Measurements from ENCODE around the gene GCNA. TPM values are rescaled to one million over a fixed set of nuclear protein-coding genes. Genes with fewer than 3 reads are reported as not detected.
"Not testable (repeated sequence)": the region's sequence is repeated elsewhere in the genome, so short reads cannot be mapped to it uniquely, and the experiment has no call there.

GCNA gene
- total RNA-seq, 1 experiment from 2014 or later = 2.9 TPM

DNA sequence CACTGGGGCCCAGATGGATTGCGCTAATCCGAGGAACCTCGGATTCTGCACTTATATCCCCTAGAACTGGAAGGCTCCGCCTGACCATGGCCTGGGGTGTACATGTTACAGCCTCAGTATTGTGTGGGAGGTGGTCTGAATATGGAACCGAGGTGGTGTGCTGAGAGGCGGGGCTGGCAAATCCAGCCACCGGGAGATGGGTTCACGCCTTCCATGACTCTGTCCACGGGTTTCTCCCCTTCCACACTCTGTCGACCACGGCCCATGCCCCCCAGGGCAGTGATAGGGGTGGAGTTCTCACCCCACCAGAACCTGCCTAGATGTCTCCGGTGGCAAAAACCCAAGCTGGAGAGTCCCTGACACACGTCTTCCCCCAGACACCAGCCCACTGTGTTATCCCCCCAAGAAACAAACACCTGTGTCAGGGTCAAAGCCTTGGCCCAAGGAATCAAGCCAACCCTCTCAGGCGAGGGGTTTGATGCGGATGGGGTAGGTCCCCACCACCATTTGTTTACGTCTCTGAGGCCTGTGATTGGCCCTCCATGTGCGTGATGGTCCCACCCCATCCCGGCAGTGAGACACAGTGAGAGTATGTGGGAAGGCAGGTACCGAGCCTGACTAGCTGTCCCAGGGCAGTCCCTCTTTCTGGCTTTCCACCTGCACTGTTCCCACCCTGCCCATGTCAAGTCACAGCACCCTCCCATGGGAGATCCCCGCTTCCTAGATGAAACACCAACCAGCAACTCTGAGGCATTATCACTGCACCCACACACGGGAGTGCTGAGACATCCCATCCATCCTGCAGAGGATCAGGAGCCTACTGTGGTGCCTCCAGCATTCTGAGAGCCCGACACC lies 82.6 kb downstream of the GCNA start:
- DNase-seq (no peak), ATAC-seq (no peak)
- H3K9me3 ChIP-seq (ENCODE audit: low read length) = no peaks in the 10 kb centered on the region
- BruUV-seq (replicated peaks) = no TSS peak
- H3K9ac ChIP-seq (ENCODE audit: low read length) = no peak overlapping the region
- H3K4me1 ChIP-seq (ENCODE audit: insufficient read depth, low read length) = peaks cover 8% of the 10 kb centered on the region
- no peaks in the 10 kb centered on the region for H3K79me2 ChIP-seq (ENCODE audit: low read length)
- POLR2A ChIA-PET (ENCODE audit: unreplicated experiment) = no interaction called here
- no peaks in the 10 kb centered on the region for H3K9me2 ChIP-seq (replicated peaks; ENCODE audit: low read length)
- H3F3A ChIP-seq (ENCODE audit: low read length, unreplicated experiment) = no peaks in the 10 kb centered on the region
- CTCF ChIA-PET = no interaction called here
- H3K27me3 ChIP-seq (ENCODE audit: low read length) = no peaks in the 10 kb centered on the region
- H3K27ac ChIP-seq (ENCODE audit: low read length) = no peak overlapping the region
- H3K4me3 ChIP-seq (ENCODE audit: low read length) = no peak overlapping the region
- intact Hi-C loops (cut with micrococcal nuclease) = no loop called here
- no peak for TF ChIP-seq EZH2phosphoT487 (IDR thresholded peaks at IDR 0.05; ENCODE audit: borderline replicate concordance, low read length)
- no peak for TF ChIP-seq EZH2 (IDR thresholded peaks at IDR 0.05; ENCODE audit: low read length, unreplicated experiment)
- TF ChIP-seq, protein P1, sequence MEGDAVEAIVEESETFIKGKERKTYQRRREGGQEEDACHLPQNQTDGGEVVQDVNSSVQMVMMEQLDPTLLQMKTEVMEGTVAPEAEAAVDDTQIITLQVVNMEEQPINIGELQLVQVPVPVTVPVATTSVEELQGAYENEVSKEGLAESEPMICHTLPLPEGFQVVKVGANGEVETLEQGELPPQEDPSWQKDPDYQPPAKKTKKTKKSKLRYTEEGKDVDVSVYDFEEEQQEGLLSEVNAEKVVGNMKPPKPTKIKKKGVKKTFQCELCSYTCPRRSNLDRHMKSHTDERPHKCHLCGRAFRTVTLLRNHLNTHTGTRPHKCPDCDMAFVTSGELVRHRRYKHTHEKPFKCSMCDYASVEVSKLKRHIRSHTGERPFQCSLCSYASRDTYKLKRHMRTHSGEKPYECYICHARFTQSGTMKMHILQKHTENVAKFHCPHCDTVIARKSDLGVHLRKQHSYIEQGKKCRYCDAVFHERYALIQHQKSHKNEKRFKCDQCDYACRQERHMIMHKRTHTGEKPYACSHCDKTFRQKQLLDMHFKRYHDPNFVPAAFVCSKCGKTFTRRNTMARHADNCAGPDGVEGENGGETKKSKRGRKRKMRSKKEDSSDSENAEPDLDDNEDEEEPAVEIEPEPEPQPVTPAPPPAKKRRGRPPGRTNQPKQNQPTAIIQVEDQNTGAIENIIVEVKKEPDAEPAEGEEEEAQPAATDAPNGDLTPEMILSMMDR (conservative IDR thresholded peaks at IDR 0.05; ENCODE audit: low read depth, low read length) = no peak
- no peak overlapping the region for H2AFZ ChIP-seq (ENCODE audit: low read length)
- H4K20me1 ChIP-seq (ENCODE audit: low read length) = no peaks in the 10 kb centered on the region
- no peak overlapping the region for H3K4me2 ChIP-seq (ENCODE audit: low read length)
- no peaks in the 10 kb centered on the region for H3K36me3 ChIP-seq (ENCODE audit: low read depth, low read length)

DNA sequence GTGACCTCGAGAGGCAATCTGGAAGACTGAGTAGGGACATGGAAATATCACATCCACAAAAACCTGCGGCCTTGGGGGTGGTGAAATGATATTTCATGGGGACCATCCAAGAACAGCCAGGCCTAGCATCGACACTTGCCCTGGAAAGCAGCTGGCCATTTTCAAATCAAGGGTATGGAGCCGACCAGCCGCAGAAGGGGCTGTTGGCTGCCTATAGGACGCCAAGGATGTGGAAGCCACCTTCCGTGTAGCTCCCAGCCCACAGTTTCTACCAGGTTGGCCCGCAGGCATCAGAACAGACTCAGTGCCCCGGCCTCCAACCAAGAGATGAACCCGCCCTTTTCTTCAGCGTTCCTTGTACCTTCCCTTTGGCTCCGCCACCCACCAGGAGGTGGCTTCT lies 83.7 kb downstream of the GCNA start:
- Histone ChIP-seq H3K4me3 (ENCODE audit: low read length) (no peak overlapping the region), H3K9me2 (replicated peaks; ENCODE audit: low read length) (no peaks in the 10 kb centered on the region), H3F3A (ENCODE audit: low read length, unreplicated experiment) (no peaks in the 10 kb centered on the region), H3K9me3 (ENCODE audit: low read length) (no peaks in the 10 kb centered on the region), H3K9ac (ENCODE audit: low read length) (no peak overlapping the region), H3K27me3 (ENCODE audit: low read length) (no peaks in the 10 kb centered on the region), H3K4me1 (ENCODE audit: insufficient read depth, low read length) (peaks cover 8% of the 10 kb centered on the region), H3K79me2 (ENCODE audit: low read length) (no peaks in the 10 kb centered on the region), H4K20me1 (ENCODE audit: low read length) (no peaks in the 10 kb centered on the region), H3K27ac (ENCODE audit: low read length) (no peak overlapping the region), H2AFZ (ENCODE audit: low read length) (no peak overlapping the region), H3K4me2 (ENCODE audit: low read length) (no peak overlapping the region), H3K36me3 (ENCODE audit: low read depth, low read length) (no peaks in the 10 kb centered on the region)
- ATAC-seq (no peak), DNase-seq (no peak)
- TF ChIP-seq, protein P1 (conservative IDR thresholded peaks at IDR 0.05; ENCODE audit: low read depth, low read length) = no peak
- TF ChIP-seq EZH2phosphoT487 (IDR thresholded peaks at IDR 0.05; ENCODE audit: borderline replicate concordance, low read length) (no peak), EZH2 (IDR thresholded peaks at IDR 0.05; ENCODE audit: low read length, unreplicated experiment) (no peak)
- ChIA-PET POLR2A (ENCODE audit: unreplicated experiment) (no interaction called here), CTCF (no interaction called here)
- intact Hi-C loops (cut with micrococcal nuclease) = no loop called here
- BruUV-seq (replicated peaks) = no TSS peak

GRCh38 chrX:71662654-71663053 lies 84.4 kb downstream of the GCNA start:
- H3K27me3 ChIP-seq (ENCODE audit: low read length); DNase-seq; POLR2A ChIA-PET (ENCODE audit: unreplicated experiment); ATAC-seq; H3K4me1 ChIP-seq (ENCODE audit: insufficient read depth, low read length); CTCF ChIA-PET; H3K79me2 ChIP-seq (ENCODE audit: low read length); H3K36me3 ChIP-seq (ENCODE audit: low read depth, low read length); H3K27ac ChIP-seq (ENCODE audit: low read length); H4K20me1 ChIP-seq (ENCODE audit: low read length); BruUV-seq (replicated peaks); H3K9me2 ChIP-seq (replicated peaks; ENCODE audit: low read length); H2AFZ ChIP-seq (ENCODE audit: low read length); H3K4me2 ChIP-seq (ENCODE audit: low read length); intact Hi-C loops (cut with micrococcal nuclease); H3F3A ChIP-seq (ENCODE audit: low read length, unreplicated experiment); H3K9me3 ChIP-seq (ENCODE audit: low read length); H3K9ac ChIP-seq (ENCODE audit: low read length); H3K4me3 ChIP-seq (ENCODE audit: low read length): not testable (repeated sequence)

Other genes starting within 250 kb of the GCNA start
- gene TAF1, start 212.1 kb upstream of the GCNA start, total RNA-seq (2014; rRNA removed) = 36.8 and 45.2 TPM in 2 replicates
- gene OGT, start 45.3 kb upstream of the GCNA start, total RNA-seq (2014; rRNA removed) = 94.2 and 99.8 TPM in 2 replicates
- gene CXCR3, start 40.1 kb downstream of the GCNA start, total RNA-seq (2014; rRNA removed) = not detected in 2 replicates
- not detected in 2 replicates for gene CXorf49, start 139.8 kb downstream of the GCNA start, total RNA-seq (2014; rRNA removed)
- gene CXorf49B, start 184.9 kb downstream of the GCNA start, total RNA-seq (2014; rRNA removed) = not detected in 2 replicates

All from PC-3 (cell line).